Activated T-cell treated with anti-CD3 and anti-CD28 coated beads for 1 hour (primary cell): ENCODE measurements around the gene TANC1.

Experiments used
- DNase-seq: peaks from one replicate; pipeline ENCODE4 v3.0.0-alpha.2; 2020; ENCODE audit warnings: low read depth

The TANC1 gene

DNA sequence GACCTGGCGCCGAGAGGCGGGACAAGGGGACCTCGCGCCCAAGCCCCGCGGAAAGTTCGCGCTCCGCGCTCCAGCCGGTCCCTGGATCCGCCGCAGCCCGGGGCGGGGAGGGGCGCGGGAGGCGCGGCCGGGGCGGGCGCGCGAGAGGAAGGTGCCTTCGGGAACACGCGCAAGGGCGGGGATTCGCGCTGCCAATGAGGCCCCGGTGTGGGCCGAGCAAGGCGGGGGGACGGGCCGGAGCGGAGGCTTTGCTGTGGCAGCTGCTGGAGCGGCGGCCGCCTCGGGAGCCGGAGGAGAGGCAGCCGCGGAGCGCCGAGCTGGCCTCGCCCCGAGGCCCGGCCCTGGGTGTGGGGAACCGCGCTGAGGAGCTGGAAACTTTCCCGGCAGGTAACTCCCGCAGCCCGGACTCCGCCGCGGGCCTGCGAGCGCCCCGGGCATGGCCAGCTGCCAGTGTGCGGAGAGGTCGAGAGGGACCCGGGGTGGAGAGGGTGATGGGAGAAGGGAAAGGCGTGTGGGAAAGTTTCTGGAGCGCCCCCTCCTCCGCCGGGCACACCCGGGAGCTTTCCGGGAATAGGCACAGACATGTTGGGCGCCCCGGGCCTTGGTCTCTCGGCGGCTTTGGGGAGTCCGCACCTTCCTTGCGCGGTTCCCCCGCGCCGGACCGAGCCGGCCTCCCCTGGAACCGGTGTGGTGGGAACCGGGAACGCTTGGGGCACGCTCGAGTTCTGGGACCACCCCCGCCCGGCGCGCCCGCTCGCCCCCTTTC is at the start of gene TANC1:
TANC1 (plus strand) TSS at position 245 of the 766 bp plus-strand sequence. CDS start 97,271 bp downstream, outside the sequence.
- peak; percentile 5 for DNase-seq

DNA sequence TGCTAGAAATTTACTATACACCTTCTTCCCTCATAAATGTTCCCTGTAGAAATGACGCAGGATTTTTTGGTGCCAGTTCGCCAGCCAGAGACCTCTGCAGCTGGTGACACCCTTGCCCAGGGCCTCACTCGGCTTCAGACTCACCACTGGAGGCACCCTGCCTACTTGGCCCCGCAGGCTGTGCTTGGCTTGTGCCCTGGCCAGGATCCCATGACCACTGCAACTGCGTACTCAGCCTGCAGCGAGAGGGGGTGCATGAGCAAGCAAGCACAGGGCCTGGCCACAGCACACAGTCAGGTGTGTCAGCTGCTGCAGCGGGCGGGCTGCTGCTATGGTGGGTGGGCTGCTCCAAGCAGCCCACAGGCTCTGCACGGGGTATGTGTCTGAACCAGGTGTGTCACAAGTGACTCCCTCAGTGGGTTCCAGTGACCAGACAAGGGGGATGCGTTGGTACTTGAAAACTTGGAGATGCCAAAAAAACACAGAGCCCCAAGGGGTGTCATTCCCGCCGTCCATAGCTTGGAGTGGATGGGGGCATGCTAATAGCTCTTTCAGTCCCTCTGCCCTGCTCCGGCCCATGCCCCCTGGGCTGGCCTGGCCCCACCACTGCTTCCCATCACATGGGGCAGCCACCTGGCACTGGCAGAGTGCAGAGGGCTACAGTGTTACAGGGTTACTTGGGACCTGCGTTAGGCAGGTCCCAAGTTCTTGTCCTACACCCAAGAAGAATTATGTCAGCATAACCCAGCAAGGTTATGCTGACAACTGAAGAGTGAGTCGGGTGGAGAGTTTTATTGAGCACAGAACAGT is 46.6 kb upstream of the TANC1 start:
- DNase-seq: no peak

DNA sequence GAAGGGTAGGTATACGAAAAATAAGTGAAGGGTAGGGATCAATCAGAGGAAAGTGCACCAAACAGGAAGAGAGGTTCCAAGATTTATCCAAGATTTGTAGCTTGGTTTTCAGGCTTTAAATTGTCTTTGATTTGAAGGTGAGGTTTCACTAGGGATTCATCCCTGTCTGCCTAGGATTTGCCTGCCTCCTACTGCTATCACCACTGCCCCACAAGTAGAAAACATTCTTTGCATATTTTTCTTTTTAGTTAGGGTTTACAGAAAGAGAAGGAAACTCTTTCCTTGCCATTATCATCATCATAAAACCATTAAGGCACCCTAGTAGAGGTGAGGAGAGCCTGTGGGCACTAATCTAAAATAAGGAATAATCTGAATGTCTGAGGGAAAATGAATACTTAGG is 45.8 kb upstream of the TANC1 start:
- DNase-seq: no peak

DNA sequence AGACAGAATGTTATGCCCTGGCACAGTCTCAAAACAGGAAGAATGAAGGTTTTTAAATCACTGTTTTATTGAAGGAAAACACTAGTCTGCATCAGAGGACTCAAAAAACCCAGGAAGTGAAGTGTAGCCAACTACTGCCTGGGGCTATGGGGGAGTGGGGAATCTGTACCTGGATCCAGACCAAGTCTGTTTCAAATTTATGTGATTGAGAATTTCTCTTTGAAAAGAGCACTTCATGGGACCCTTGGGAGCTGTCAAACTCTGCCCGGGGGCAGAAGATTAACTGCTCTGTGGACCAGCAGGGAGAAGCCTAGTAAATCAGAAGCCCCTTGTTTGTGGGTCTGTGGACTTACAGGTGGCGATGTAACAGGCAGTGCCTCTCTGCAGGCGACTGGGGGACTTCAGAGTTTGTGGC is 45.3 kb upstream of the TANC1 start:
- DNase-seq: no peak

DNA sequence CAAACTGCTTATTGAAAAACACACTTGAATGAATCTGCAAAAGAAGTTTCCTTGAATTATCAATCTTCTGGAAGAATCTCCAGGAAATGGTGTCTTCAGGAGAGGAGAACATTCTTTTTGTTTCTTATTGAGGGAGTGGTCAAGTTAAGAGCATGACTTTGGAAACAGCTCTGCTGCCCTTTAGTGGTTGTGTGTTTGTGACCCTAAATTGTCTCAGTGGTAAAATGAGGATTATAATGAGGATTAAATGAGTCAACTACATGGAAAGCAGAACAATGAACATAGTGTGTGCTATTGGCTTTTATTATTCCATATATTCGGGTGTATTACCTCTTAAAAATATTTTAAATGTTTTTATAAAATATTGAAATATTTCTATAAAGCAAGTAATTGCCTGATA is 44.8 kb upstream of the TANC1 start:
- no peak for DNase-seq

DNA sequence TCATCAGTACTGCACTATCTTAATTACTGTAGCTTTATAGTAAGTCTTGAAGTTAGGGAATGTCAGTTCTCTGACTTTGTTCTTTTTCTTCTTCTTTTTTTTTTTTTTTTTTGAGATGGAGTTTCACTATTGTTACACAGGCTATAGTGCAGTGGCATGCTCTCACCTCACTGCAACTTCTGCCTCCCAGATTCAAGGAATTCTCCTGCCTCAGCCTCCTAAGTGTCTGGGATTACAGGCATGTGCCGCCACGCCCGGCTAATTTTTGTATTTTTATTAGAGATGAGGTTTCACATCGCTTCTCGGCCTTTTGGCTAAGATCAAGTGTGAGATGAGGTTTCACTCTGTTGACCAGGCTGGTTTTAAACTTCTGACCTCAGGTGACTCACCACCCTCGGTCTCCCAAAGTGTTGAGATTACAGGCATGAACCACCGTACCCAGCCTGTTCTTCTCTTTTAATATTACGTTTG is 41.9 kb upstream of the TANC1 start:
- no peak for DNase-seq

DNA sequence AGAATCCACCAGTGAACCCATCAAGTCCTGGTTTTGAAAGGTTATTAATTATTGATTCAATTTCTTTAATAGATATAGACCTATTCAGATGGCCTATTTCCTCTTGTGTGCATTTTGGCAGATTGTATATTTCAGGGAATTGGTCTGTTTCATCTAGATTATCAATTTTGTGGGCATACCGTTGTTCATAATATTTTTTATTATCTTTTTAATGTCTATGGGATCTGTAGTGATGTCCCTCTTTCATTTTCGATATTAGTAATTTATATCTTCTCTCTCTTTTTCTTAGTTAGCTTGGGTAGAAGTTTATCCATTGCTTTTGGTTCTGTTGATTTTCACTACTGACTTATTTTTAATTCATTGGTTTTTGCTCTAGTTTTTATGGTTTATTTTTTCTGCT is 39.9 kb upstream of the TANC1 start:
- no peak for DNase-seq

DNA sequence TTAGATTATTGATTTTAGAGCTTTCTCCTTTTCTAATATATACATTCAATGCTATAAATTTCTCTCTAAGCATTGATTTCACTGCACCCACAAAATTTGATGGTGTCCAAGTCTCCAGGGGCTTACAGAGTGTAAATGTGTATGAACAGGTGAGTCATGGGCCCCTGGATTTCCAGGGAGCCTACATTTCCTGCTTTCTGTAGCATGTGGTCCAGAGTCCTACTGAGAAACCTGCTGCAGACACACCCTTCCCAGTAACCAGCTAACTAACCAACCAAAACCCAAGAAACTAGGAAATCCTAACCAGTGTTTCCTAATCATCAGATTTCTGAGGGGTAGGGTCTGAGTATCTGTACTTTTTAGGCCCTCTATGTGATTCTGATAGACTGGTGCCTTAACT is 39.5 kb upstream of the TANC1 start:
- no peak for DNase-seq

DNA sequence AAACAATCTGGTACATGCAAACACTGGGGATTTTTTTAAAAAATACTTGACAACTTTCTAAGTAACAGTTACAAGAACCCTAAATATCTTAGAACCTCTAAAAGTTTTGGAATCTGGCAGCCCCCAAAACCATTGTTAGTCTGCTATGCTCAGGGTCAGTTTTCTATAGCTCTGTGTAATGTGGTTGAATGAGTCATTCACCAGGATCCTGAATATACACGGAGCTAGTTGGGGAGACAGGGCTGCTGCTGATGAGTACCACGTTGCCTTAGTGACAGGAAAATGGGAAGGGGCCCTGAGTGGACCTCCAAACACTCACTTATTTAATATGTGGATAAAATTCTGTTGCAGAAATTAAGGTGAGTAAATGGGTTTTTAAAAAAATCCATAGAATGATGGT is 36.9 kb upstream of the TANC1 start:
- DNase-seq: no peak

DNA sequence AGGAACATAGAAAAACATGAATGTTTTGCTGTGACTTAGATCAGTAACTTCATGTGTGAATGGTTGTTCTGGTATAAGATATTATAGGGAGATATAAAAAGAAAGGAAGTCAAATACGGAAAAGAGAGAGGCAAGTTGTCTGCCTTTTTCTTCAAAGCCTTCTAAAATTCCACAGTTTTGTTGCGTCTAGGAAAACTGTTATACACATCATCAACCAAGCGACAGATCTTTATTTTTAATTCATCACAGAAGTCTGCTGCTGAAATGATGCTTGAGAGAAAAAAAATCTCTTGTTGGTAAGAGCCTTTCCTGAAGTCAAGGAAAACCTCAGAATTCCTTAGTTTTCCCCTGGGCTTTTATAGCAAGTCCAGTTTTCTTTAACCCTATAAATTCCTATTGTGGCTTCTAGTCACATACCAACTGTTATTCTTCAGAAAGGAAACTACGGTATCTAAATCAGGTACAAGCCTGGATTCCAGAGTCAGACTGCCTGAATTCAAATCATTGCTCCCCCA is 36.3 kb upstream of the TANC1 start:
- no peak for DNase-seq

DNA sequence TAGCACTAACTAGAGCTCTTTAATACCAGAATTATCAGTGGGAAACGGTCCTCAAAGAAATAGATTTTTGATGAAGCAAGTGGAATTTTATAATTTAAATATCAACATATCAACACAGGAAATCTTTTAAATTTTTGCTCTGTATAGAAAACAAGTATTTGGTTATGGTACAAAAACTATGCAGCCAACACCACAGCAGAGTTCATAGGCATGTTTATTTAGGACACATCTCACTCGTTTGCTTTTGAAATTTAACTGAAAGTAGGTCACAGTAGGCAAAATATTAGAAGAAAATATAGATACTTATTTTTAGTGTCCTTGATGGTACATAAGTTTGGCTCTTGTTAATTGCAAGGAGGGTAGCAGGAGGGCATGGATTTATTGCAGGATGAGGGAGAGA is 34.3 kb upstream of the TANC1 start:
- DNase-seq: no peak

DNA sequence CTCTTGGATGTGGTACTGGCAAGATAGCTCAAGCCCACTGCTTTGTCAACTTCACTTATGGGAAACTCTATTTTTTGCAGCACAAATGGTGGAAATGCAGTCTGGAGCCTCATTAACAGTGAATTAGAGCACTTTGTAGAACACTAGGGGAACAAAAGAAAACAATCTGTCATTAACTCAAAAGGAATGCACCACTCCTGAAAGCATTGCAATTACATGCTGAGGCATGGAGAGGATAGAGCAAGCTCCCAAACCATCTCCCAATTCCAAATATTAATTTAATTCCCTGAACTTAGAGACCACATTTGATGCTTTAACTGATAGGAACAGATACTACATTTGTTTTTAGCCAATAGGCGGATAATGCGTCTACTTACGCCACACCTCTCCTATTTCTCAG is 32.8 kb upstream of the TANC1 start:
- DNase-seq: no peak

DNA sequence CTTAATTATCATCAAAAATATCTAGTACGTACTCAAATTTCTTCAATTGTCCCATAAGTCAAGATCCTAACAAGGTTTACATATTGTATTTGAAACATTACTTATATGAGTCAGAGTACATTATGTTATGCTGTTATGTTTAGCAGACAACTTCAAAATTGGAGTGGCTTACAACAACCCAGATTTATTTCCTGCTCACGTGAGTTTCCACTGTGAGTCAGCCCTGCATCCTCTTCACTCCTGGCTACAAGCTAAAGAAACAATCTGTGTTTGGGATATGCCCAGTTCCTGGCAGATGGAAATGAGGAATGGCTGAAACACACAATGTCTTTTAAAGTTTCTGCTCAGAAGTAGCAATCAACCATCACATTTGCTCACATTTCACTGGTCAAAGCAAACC is 31.5 kb upstream of the TANC1 start:
- DNase-seq: no peak

DNA sequence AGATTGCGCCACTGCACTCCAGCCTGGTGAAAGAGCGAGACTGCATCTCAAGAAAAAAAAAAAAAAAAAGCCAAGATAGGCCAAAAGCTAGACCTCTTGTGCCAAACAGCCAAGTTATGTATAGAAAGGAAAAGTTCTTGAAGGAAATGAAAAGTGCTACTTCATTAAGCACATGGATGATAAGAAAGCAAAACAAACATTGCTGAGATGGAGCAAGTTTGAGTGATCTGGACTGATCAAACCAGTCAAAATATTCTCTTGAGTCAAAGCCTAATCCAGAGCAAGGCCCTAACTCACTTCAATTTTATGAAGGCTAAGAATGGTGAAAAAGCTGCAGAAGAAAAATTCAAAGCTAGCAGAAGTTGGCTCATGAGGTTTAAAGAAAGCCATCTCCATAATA is 28.1 kb upstream of the TANC1 start:
- DNase-seq: no peak

DNA sequence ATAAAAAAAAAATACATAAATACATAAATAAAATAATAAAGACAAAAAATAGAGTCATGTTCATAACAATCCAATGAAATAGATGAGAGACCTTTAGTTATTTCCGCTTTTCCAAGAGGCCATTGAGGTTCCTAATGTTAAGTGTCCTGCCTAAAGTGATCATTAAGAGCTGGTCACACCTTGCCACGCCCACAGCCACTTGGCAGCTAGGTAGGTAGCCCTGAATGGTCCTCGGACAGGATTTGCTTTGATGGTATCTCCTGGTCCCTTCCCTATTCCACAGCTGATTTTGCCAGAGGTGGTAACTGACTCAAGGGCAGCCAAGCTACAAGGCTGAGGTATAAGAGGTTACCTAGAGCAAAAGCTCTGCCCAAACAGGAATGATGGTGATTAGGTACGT is 24.5 kb upstream of the TANC1 start:
- DNase-seq: no peak

DNA sequence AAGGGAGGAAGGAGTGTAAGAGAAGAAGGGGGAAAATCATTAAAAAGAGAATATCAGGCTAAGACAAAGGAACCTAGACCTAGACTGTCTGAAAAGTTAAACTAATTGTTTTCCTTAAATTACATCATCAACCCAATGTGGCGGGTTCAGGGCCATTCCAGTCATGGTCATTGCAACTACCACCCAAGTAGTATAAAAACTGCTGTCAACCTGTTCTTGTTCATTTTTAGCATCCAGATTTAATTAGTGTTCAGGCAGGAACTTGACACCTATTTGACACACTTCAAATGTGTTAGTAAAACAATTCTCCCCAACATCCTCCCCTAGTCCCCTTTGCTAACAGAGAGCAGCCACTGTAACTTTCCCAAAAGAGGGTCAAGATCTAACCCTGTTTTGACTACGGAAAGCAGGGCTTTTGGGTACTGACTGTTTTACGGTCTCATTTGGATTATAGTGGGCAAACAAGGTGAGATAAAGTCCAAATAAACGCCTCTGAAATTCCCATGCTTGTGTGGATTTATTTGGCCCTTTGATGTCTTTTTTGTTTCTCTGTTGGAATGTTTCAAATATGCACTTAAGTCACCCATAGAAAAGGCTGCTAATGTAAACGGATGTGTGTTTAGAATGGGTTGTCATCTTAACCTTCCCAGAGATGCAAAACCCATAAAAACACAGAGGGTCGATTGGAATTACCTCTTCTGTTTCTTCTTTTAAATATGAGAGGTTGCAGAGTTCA is 19.3 kb upstream of the TANC1 start:
- no peak for DNase-seq

DNA sequence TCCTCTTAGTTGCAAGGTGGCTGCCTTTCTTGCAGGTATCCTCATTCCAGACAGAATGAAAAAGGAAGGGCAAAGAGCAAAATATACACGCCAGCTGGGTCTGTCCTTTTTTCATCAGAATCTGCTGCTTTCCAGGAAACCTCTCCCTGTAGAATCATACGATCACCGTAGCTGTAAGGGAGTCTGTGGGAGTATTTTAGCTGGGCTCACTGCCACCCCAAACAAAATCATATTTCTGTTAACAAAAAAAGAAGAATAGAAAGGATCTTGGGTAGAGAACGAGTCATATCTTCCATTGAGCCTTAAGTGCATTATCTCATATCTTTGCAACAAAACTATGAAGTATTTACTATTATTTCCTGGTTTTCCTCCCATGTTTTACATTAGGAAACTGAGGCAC is 15.0 kb upstream of the TANC1 start:
- DNase-seq: no peak

DNA sequence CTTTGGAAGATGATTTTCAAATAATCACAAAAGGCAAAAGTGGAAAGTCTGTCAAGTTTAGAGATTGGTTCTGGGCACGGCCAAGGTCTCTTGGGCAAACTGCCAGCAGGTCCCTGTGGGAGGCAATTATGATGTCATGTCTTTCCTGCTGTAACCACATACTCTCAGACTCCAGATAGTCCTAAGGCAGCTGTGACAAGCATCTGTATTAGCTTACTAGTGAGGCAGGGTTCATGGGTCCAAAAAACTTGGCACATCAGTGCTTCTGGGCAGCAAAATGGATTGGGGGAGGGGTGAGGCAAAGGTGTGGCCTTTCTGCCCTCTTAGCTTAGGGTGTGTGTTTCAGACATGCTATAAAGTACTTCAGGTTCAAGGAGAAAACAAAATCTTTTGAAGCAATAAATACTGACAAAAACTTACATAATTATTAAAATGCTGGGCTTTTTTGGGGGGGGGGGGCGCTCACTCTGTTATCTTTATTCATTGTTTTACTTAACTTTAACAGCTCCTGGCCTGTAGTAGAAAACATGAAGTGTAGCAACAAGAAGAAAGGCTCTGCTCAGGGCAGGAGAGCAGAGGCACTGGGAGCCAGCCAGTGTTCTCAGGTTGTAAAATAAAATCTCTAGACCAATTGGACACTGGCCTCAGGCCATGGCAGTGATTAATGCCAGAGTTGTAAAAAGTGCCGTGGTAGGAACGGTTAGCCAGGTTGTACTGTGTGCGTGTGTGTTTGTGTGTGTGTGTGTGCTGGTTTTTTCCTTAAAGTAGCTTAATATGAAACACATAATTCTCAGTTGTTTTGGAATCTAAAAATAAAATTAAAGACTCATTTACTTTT is 14.3 kb upstream of the TANC1 start:
- no peak for DNase-seq

DNA sequence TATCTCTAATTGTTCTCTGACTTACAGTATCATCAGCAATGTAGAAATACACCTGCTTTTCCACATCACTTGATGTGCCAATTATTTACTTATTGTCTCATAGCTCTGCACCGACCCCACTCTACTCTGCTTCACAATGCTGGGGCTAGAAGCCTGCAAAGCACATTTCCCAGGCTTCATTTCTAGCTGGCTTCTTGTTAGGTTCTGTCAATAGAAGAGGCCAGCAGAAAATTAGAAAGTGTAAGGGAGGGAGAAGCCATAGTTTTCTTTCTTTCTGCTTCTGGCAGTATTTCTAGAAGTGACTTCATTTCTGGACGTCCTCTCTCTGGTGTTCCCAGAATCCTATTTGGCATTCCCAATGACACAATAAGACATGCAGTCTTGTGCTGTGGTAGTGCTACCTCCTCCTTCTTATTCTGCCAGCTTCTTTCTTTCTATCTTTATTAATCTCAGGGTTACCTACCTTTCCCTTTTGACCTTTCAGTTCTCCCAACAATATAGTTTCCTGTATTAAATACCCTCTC is 12.5 kb upstream of the TANC1 start:
- no peak for DNase-seq

DNA sequence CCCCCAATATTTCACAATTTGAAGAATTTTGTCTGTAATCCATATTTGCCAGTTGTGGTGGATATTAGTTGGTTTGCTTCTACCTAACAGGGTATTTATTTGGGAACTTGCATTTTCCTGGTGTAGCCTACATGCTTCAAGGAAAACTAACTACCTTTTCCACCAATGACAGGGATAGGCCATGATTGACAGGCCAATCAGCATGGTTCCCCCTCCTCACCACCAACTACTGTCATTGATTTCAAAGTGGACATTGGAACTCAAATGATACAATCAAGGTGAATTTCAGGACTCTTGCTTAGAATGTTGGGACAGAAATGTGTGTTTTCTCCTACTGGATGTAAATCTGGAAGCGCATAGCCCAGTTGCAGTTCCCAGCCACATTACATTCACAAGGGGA is 10.1 kb upstream of the TANC1 start:
- DNase-seq: no peak

DNA sequence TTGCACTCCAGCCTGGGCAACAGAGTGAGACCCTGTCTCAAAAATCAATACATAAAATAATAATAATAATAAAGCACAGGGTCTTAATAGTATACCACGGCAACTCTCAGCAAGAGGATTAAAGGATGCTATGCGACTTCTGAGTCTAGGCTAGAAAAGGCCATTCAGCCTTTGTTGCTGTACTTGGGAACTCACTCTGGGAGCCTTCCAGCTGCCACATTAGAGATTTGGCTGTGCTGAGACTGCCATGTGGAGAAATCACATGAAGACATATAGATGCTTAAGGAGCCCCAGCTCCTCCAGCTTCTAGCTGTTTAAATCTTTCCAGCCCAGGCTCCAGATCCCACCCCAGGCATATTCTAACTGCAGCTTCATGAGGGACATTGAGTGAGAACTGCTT is 8.2 kb upstream of the TANC1 start:
- DNase-seq: no peak
